NT2/D1 (cell line): ENCODE data around the gene ELOA2.
"Not testable (repeated sequence)": the region's sequence is repeated elsewhere in the genome, so short reads cannot be mapped to it uniquely, and the experiment has no call there.

Experiments used
- DNase-seq: peaks from one replicate; pipeline ENCODE4 v3.0.0-alpha.2; 2011; ENCODE audit warnings: low read depth, low spot score
- H3K27me3 ChIP-seq: 2 replicates; pipeline ENCODE4 v1.6.0; 2011; ENCODE audit warnings: mild to moderate bottlenecking; ENCODE audit not compliant: insufficient read length, insufficient read depth
- H3K36me3 ChIP-seq: 2 replicates; pipeline ENCODE4 v1.6.1; 2011; ENCODE audit warnings: mild to moderate bottlenecking, low read length, mixed read lengths; ENCODE audit not compliant: insufficient read depth, insufficient read length
- H3K4me1 ChIP-seq: 2 replicates; pipeline ENCODE4 v1.5.1; 2011; ENCODE audit not compliant: insufficient read depth, insufficient read length
- H3K4me3 ChIP-seq: 2 replicates; pipeline ENCODE4 v1.5.1; 2011; ENCODE audit warnings: low read depth; ENCODE audit not compliant: insufficient read length
- H3K9ac ChIP-seq: 2 replicates; pipeline ENCODE4 v1.6.0; 2011; ENCODE audit warnings: low read depth; ENCODE audit not compliant: insufficient read length
- H3K9me3 ChIP-seq: 2 replicates; pipeline ENCODE4 v1.5.1; 2011; ENCODE audit warnings: mild to moderate bottlenecking, low read length; ENCODE audit not compliant: insufficient read depth
- SUZ12 ChIP-seq: IDR thresholded peaks from 2 replicates; pipeline ENCODE4 v1.6.1; 2011; ENCODE audit not compliant: insufficient read length, insufficient read depth; ENCODE audit errors: extremely low read depth
- YY1 ChIP-seq: IDR thresholded peaks from 2 replicates; pipeline ENCODE4 v1.6.1; 2011; ENCODE audit not compliant: insufficient read length, insufficient read depth
- ZNF274 ChIP-seq: IDR thresholded peaks from 2 replicates; pipeline ENCODE4 v1.6.1; 2011; ENCODE audit warnings: mild to moderate bottlenecking, low read depth, low read length

Gene ELOA2

DNA sequence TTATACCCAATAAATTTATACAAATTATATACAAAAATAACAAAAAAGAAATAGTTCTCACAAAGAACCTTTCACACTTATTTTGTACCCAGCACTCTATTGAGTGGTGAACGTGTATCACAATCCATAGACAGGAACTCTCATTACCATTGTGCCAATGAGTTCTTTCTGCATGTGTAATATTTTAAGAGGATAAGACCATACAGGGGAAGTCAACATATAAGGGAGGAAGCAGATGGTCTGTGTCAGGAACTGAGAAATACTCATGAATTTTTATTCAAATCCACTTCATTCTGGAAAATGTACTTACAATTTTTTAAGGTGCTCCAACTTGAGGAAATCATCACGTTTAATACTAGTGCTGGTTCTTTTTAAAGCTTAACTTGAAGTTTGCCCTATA lies 27.1 kb upstream of the ELOA2 start:
- TF ChIP-seq SUZ12 (no peak), ZNF274 (no peak), YY1 (no peak)
- H3K27me3 ChIP-seq: no peaks in the 10 kb centered on the region

DNA sequence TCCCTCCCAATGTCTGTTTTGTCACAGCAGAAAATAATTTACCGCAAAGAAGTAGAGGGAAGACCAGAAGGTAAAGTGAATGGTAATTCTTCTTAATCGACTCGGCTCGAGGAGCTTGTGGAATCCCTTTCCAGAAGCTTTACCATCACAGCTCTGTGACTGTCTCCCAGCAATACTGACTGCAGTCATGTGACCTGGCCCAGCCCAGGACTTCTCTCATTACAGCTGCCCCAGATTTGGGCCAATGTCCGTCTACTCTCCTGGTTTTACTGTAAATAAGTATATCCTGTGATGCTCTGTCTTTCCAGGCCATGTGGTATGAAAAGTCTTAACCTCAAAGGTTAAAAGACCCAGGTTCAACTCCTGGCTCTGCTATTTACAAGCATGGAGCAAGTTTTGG lies 18.9 kb upstream of the ELOA2 start:
- TF ChIP-seq SUZ12 (no peak), YY1 (no peak), ZNF274 (no peak)
- Histone ChIP-seq H3K9me3 (no peaks in the 10 kb centered on the region), H3K4me1 (no peaks in the 10 kb centered on the region), H3K4me3 (no peak overlapping the region), H3K36me3 (no peaks in the 10 kb centered on the region), H3K27me3 (no peaks in the 10 kb centered on the region), H3K9ac (no peak overlapping the region)
- no peak for DNase-seq

More for the DNA sequence above, 27.1 kb upstream of the ELOA2 start:
- DNase-seq: no peak
- Histone ChIP-seq H3K9ac (no peak overlapping the region), H3K9me3 (peaks cover 3% of the 10 kb centered on the region; the same call in 1 of the 2 replicates), H3K36me3 (no peaks in the 10 kb centered on the region), H3K4me3 (no peak overlapping the region), H3K4me1 (no peaks in the 10 kb centered on the region)

DNA sequence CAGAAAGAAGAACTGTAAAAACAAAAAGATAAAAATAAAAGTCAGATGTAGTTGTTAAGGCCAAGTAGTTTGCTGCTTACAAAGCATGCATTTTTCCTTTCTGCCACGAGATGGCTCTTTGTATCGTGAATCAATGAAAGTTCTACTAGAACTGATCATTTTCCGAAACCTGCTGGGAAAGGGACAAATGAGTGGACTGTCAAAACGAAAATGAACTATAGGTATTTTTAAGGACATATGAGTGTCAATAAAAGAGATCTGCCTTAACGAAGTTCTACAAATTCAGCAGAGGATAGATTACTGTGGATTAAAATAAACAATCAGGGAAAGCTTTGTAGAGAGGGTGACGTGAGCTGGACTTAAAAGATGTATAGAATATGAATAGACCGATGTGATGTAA lies 15.0 kb upstream of the ELOA2 start:
- H3K27me3 ChIP-seq: no peaks in the 10 kb centered on the region
- peak; percentile 11 for DNase-seq
- TF ChIP-seq ZNF274 (no peak), YY1 (no peak), SUZ12 (no peak)
- H3K4me1 ChIP-seq: no peaks in the 10 kb centered on the region
- no peaks in the 10 kb centered on the region for H3K9me3 ChIP-seq
- H3K9ac ChIP-seq: no peak overlapping the region
- no peak overlapping the region for H3K4me3 ChIP-seq
- no peaks in the 10 kb centered on the region for H3K36me3 ChIP-seq

DNA sequence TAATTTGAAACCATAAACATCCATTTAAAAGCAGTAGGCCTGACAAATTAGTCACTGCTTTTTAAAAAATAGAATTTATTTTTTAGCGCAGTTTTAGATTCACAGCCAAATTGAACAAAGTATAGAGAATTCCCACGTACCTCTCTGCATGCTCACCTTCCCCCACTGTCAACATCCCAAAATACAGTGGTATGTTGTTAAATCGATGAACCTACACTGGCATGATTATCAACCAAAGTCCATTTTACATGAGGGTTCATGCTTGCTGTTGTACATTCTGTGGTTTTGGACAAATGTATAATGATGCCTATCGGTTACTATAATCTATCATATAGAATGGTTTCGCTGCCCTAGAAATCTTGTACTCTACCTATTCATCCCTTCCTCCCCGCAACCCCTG lies 5.6 kb upstream of the ELOA2 start:
- Histone ChIP-seq H3K4me1 (no peaks in the 10 kb centered on the region), H3K27me3 (no peaks in the 10 kb centered on the region), H3K4me3 (no peak overlapping the region), H3K9ac (no peak overlapping the region), H3K9me3 (no peaks in the 10 kb centered on the region), H3K36me3 (no peaks in the 10 kb centered on the region)
- TF ChIP-seq SUZ12 (no peak), YY1 (no peak), ZNF274 (no peak)
- DNase-seq: no peak

DNA sequence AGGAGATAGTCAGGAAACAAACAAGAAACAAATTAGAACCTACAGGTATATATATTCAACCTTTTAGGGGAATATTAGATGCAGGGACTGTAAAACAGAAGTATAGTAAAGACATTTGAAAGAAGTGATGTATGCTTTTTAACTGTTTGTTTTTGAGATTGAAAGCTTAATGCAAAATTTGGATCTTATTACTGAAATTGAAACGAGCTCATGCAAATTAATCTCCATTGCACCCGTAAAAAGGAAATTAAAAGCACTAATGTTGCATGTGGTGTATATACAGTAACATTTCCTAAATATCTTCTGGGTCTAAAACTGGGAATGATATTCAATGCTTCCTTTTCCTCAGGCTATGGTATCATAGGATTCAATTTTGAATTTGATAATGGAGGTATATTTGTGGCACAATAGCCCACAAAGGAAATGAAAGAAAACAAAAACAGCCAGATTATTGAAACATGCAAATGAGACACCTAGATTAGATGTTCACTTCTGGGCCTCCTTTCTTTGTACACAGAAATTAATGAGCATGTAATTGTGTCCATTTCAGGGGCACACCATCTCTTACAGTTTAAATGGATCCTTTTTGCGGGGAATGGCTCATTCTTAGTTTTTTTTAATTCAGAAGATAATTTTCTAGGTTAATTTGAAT lies 1.6 kb upstream of the ELOA2 start:
- TF ChIP-seq ZNF274 (no peak), SUZ12 (no peak), YY1 (no peak)
- no peak for DNase-seq

DNA sequence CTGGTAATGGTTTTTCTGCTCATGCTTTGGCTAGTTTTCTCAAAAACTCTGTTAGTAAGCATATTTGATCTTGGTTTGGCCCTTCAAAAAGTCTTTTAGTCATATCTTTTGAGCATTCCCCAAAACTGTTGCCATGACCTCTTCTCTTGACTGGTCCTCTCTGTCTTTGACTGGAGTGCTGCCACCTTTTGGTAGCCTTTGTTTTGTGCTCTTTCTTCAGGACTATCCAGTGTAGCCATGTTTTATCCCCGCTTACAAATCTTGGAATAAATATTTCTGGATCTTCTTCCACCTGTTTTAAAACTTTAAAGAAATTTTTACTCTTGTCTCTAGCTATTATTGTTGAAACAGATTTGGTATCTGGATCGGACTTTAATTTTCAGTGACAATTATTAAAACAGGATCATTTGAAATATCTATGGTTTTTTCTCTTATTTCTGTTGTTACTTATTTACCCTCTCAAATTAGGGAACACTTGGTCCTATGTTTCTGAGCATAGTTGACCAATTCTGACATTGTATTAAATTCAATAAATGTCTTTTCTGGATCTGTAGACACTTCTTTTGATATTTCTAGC lies 965 bp upstream of the ELOA2 start:
- peak; percentile 15 for DNase-seq
- H3K9ac ChIP-seq: no peak overlapping the region
- H3K9me3 ChIP-seq: no peaks in the 10 kb centered on the region
- H3K36me3 ChIP-seq: no peaks in the 10 kb centered on the region
- no peaks in the 10 kb centered on the region for H3K27me3 ChIP-seq
- no peaks in the 10 kb centered on the region for H3K4me1 ChIP-seq
- no peak for TF ChIP-seq YY1
- TF ChIP-seq ZNF274: no peak
- no peak for TF ChIP-seq SUZ12
- no peak overlapping the region for H3K4me3 ChIP-seq

More for the DNA sequence above, 1.6 kb upstream of the ELOA2 start:
- H3K27me3 ChIP-seq: no peaks in the 10 kb centered on the region
- no peaks in the 10 kb centered on the region for H3K9me3 ChIP-seq
- H3K4me1 ChIP-seq: no peaks in the 10 kb centered on the region
- no peak overlapping the region for H3K9ac ChIP-seq
- H3K36me3 ChIP-seq: no peaks in the 10 kb centered on the region
- no peak overlapping the region for H3K4me3 ChIP-seq

DNA sequence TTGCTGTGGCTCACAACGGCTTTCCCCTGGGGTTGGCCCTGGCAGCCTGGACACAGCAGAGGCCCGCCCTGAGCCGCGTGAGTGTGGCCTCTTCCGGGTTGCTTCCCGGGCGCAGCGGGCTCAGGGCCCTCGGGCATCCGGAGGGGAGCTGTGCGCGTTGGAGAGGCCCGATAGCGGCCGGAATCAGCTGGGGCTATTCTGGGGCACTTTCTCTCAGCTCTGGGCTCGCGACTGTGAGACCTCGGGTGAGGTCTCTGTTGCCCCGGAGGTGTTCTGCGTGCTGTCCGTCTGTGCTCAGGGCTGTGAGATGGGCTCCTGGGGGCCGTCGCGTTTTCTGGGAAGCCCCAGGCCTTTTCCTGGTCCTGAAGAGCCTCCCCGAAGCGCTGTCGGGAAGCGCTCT lies 830 bp downstream of the ELOA2 start:
- not testable (repeated sequence) for H3K4me1 ChIP-seq, DNase-seq, H3K4me3 ChIP-seq, H3K36me3 ChIP-seq, H3K9ac ChIP-seq, H3K27me3 ChIP-seq, H3K9me3 ChIP-seq

DNA sequence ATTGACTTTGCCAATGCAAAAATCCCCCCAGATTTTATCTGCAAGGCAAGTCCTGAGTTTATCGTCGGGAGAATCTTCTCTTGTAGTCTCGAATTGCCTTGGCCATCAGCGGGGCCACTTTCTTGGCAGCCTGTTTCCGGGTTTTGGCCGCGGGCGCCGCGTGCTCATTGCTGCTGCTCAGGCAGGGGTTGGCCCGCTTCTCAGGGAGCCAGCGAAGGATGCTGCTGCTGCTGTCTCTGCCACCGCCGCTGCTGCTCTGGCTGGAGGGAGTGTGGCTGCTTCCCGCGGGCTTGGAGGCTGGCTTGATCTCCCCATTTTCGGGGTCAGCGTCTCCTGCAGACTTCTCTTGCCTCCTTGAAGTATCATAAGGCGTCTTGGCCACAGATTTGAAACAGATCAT lies 2.5 kb downstream of the ELOA2 start:
- no peaks in the 10 kb centered on the region for H3K27me3 ChIP-seq
- TF ChIP-seq SUZ12 (no peak), YY1 (no peak), ZNF274 (no peak)
- no peaks in the 10 kb centered on the region for H3K4me1 ChIP-seq
- no peak overlapping the region for H3K9ac ChIP-seq
- H3K4me3 ChIP-seq: no peak overlapping the region
- H3K9me3 ChIP-seq: no peaks in the 10 kb centered on the region
- DNase-seq: no peak
- no peaks in the 10 kb centered on the region for H3K36me3 ChIP-seq

DNA sequence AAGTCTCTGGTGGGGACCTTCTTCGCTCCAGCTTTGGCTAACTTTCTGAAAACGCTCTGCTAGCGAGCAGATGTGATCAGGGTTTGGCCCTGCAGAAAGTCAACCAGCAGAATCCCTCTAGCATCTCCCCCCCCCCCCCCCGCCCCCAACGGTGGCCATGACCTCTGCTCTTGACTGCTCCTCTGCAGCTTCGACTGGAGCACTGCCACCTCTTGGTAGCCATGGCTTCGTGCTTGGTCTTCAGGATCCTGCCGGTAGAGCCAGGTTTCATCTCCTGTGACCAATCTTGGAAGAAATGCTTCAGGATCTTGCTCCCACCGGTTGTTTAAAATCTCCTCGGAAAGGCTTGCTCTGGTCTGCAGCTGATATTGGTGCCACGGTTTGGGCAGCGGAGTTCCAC lies 4.5 kb downstream of the ELOA2 start:
- not testable (repeated sequence) for DNase-seq, H3K36me3 ChIP-seq, H3K4me1 ChIP-seq, H3K9me3 ChIP-seq, H3K4me3 ChIP-seq, H3K9ac ChIP-seq, H3K27me3 ChIP-seq

DNA sequence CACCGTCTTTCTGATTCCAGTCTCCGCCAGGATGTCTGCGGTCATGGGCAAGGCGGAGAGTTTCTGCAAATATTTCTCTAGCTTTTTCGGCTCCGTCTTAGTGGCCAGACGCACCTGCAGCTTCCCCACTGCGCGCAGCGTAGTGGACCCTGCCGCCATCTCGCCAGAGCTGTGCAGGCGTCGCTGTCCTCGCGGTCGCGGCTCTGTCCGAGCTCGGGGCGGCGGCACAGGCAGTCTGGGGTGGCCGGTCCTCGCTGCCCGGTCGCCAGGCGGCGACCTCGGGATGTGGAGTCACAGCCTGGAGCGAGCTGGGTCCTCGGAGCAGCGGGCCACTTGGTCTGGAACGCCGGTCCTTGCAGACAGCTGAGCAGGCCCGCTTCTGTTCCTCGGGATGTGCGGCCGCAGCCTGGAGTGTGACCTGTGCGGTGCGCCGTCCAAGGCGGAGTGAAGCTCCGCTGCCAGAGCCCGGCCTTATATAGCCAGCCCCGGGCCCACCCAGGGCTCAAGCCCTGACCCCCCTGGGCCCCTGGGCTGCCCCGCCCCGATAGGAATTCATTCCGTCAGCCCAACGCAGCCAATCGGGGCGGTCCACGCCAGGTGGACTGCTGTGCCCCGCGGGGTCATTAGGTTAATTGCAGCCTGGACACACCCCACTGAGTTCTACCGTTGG lies 5.6 kb downstream of the ELOA2 start:
- H3K36me3 ChIP-seq, H3K27me3 ChIP-seq, H3K4me3 ChIP-seq, DNase-seq, H3K9me3 ChIP-seq, H3K4me1 ChIP-seq, H3K9ac ChIP-seq: not testable (repeated sequence)

DNA sequence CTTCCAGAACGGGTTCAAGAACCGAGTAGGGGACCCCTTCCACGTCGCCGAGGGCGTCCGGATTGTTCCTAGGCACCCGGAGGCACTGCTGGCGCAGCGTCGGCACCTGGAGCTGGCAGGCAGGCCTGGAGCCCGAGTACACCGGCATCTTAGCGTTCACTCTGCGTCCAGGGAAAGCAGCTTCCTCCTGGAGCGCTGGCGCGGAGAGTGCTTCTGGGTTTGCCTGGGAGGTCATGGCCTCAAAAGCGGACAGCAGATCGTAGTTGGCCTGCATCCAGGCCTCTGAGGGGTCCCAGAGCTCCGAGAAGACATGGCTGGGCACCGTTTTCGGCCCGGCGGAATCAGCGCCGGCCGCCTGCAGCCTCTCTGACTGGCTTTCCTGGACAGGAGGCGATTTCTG lies 6.7 kb downstream of the ELOA2 start:
- DNase-seq, H3K4me3 ChIP-seq, H3K9me3 ChIP-seq, H3K9ac ChIP-seq, H3K4me1 ChIP-seq, H3K27me3 ChIP-seq, H3K36me3 ChIP-seq: not testable (repeated sequence)
